GM12878 (cell line): ENCODE results near the gene STEAP3.

ENCODE experiments used
- FOS ChIP-seq: IDR thresholded peaks from 3 replicates; pipeline ENCODE4 v1.6.1; 2011; ENCODE audit warnings: borderline replicate concordance; ENCODE audit not compliant: insufficient read length; ENCODE audit errors: extremely low read depth
- POLR2A ChIP-seq: IDR thresholded peaks from 2 replicates; pipeline ENCODE4 v1.6.1; 2011; ENCODE audit warnings: low read depth, mild to moderate bottlenecking, low read length
- TCF7 ChIP-seq: IDR thresholded peaks from 2 replicates; pipeline ENCODE4 v1.6.1; 2014; ENCODE audit warnings: antibody characterized with exemption, borderline replicate concordance

DNA sequence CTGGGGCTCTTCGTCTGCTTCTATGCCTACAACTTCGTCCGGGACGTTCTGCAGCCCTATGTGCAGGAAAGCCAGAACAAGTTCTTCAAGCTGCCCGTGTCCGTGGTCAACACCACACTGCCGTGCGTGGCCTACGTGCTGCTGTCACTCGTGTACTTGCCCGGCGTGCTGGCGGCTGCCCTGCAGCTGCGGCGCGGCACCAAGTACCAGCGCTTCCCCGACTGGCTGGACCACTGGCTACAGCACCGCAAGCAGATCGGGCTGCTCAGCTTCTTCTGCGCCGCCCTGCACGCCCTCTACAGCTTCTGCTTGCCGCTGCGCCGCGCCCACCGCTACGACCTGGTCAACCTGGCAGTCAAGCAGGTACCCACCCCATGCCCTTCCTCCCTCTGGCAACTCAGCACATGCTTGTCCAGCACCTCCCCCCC is 24.2 kb downstream of the STEAP3 start:
- no peak for TF ChIP-seq POLR2A
- TF ChIP-seq TCF7: no peak
- no peak for TF ChIP-seq FOS
